GM12864 (cell line): Measurements from ENCODE around the gene CDC42SE1.

Source experiments
- DNase-seq: peaks from one replicate; pipeline ENCODE4 v3.0.0-alpha.2; 2011; ENCODE audit warnings: low read depth
- H3K4me3 ChIP-seq: 2 replicates; pipeline ENCODE4 v1.5.1; 2011; ENCODE audit warnings: mild to moderate bottlenecking, low read depth, low read length, control low read depth
- CTCF ChIP-seq: IDR thresholded peaks from 2 replicates; pipeline ENCODE4 v1.5.1; 2011; ENCODE audit warnings: low read depth, mild to moderate bottlenecking, moderate library complexity, low read length, control low read depth, inconsistent platforms; ENCODE audit errors: missing control alignments

The CDC42SE1 gene

GRCh38 chr1:151009206-151009587 is 50.2 kb downstream of the CDC42SE1 start:
- peak overlapping the region; percentile 85 for H3K4me3 ChIP-seq
- TF ChIP-seq CTCF: no peak
- no peak for DNase-seq

- peak within 1 kb of the TSS; percentile 85 for H3K4me3 ChIP-seq
- DNase-seq: peak; percentile 82
- no peak for TF ChIP-seq CTCF
Measured at GRCh38 chr1:151008244-151009205, 50.9 kb downstream of the CDC42SE1 start, which contains the start of gene PRUNE1. PRUNE1 (plus strand) TSS chr1:151008449; CDS start chr1:151008633, 184 bp downstream.

- no peak for TF ChIP-seq CTCF
- DNase-seq: no peak
- H3K4me3 ChIP-seq: peak overlapping the region; percentile 85
Measured at GRCh38 chr1:151007853-151008243, 51.6 kb downstream of the CDC42SE1 start.

GRCh38 chr1:151006327-151007052 is 52.9 kb downstream of the CDC42SE1 start, which contains the start of gene MINDY1:
MINDY1 (minus strand) TSS chr1:151006902; CDS start chr1:151002617, 4,285 bp downstream.
- peak; percentile 61 for TF ChIP-seq CTCF
- peak within 1 kb of the TSS; percentile 85 for H3K4me3 ChIP-seq
- DNase-seq: no peak

- no peak for TF ChIP-seq CTCF
- H3K4me3 ChIP-seq: peak overlapping the region; percentile 56
- DNase-seq: no peak
Measured at GRCh38 chr1:151005729-151006319, 53.6 kb downstream of the CDC42SE1 start.

GRCh38 chr1:151003180-151003579 is 56.2 kb downstream of the CDC42SE1 start:
- TF ChIP-seq CTCF: no peak
- H3K4me3 ChIP-seq: no peak overlapping the region
- DNase-seq: no peak
